Measurements from ENCODE around the gene GULP1.

GULP1 gene

DNA sequence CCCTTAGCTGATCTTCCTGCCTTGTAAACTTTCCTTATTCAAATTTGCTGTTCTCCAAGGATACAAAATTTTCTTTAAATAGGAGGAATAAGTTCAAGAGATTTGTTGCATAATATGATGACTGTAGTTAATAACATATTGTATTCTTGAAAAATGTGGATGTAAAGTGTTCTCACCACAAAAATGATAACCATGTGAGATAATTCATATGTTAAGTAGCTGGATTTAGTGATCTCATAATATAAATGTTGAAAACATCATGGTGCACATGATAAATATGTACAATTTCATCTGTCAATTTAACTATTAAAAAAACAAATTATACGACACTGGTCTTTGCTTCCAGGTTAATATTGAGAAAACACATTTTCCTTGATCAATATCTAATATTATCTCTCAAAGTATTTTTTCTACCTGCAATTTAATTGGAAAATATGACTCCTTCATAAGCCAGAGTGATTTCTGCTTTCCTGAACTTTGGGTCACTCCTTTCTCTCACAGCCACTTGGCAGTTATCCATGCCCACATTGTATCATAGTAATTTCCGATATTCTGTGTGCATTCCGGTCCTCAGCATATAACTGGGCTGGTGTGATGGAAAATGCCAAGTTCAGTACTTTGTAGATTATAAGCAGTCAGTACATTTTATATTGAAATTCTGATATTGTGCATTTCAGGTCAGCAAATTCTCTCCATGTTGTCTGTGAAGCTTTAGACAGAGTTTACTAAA, 152.6 kb downstream of the GULP1 start:
- no peaks in the 10 kb centered on the region for H3K36me3 ChIP-seq
- 0 out of 2 replicates have a peak, but pooled peaks cover 3% of the 10 kb centered on the region for H3K4me1 ChIP-seq
- H3K27me3 ChIP-seq: no peaks in the 10 kb centered on the region
- DNase-seq: no peak
- H3K9me3 ChIP-seq: no peaks in the 10 kb centered on the region
- TF ChIP-seq CTCF (IDR thresholded peaks at IDR 0.05; ENCODE audit: low read depth, low read length): no peak
- no peak overlapping the region for H3K4me3 ChIP-seq (ENCODE audit: low read depth, low read length)

DNA sequence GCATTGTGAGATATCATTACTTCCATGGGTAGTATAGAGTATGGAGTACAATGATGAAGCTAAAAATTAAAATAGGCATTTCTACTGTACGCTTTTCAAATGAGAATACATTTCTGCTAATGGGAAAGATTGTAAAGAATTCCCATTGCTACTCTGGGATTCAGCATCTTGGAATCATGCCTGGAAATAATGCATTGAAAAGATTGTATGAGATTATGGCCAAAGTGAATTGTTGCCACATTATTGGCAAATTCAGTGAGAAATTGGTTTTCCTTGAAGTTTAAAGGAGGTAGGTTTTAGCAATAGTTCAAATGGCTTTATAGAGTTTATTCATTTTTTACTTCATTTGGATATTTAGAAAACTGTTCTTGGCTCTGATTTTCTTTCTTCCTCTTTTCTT, 157.9 kb downstream of the GULP1 start:
- H3K27me3 ChIP-seq: no peaks in the 10 kb centered on the region
- H3K4me3 ChIP-seq (ENCODE audit: low read depth, low read length): no peak overlapping the region
- no peak for TF ChIP-seq CTCF (IDR thresholded peaks at IDR 0.05; ENCODE audit: low read depth, low read length)
- DNase-seq: no peak
- no peaks in the 10 kb centered on the region for H3K36me3 ChIP-seq
- no peaks in the 10 kb centered on the region for H3K9me3 ChIP-seq
- H3K4me1 ChIP-seq: no peaks in the 10 kb centered on the region; the same call in 1 of the 2 replicates

DNA sequence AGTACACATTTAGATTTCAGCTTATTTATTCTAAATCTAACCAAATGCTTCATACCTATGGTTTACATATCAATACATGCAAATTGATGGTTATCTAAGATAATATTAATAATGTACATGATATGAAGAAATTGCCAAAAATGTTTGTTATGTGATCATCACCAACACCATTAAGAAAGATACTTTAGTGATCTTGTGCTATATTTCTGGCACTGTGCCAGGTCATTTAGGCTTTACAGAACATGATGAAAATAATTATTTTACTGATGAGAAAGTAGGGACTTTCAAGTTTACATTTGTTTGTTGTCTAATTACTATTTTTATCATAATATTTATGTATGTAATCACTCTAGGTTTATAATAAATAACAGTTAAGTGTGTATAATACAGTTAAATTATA, 158.3 kb downstream of the GULP1 start:
- no peak overlapping the region for H3K4me3 ChIP-seq (ENCODE audit: low read depth, low read length)
- no peak for DNase-seq
- H3K27me3 ChIP-seq: no peaks in the 10 kb centered on the region
- TF ChIP-seq CTCF (IDR thresholded peaks at IDR 0.05; ENCODE audit: low read depth, low read length): no peak
- no peaks in the 10 kb centered on the region; the same call in 1 of the 2 replicates for H3K4me1 ChIP-seq
- H3K36me3 ChIP-seq: no peaks in the 10 kb centered on the region
- H3K9me3 ChIP-seq: no peaks in the 10 kb centered on the region

GRCh38 chr2:188450732-188451483, 159.2 kb downstream of the GULP1 start:
- H3K4me1 ChIP-seq: no peaks in the 10 kb centered on the region; the same call in 1 of the 2 replicates
- H3K9me3 ChIP-seq: no peaks in the 10 kb centered on the region
- DNase-seq: no peak
- no peak for TF ChIP-seq CTCF (IDR thresholded peaks at IDR 0.05; ENCODE audit: low read depth, low read length)
- no peak overlapping the region for H3K4me3 ChIP-seq (ENCODE audit: low read depth, low read length)
- H3K36me3 ChIP-seq: no peaks in the 10 kb centered on the region
- no peaks in the 10 kb centered on the region for H3K27me3 ChIP-seq

DNA sequence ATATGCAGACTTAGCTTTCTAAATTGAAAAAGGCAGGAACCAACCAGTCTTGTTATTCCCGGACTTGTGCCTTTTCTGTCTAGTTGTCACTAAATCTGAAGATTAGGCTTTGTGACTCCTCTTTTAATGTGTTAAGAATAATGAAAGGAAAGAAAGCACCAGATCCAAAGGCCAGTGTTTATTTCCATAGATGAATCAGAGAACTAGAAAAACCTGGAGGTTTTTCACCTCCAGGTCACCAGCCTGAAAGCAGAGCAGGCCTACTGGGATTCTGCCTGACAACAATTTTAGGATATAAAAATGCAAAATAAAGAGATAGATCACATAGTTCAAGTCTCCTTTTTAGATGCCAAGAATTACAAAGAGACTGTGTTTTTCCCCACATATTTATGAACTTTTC, 160.4 kb downstream of the GULP1 start:
- Histone ChIP-seq H3K9me3 (no peaks in the 10 kb centered on the region), H3K27me3 (no peaks in the 10 kb centered on the region), H3K4me3 (ENCODE audit: low read depth, low read length) (no peak overlapping the region), H3K36me3 (no peaks in the 10 kb centered on the region), H3K4me1 (no peaks in the 10 kb centered on the region; the same call in 1 of the 2 replicates)
- DNase-seq: no peak
- TF ChIP-seq CTCF (IDR thresholded peaks at IDR 0.05; ENCODE audit: low read depth, low read length): no peak

All from BE2C (cell line).